Fibroblast of lung (primary cell): ENCODE results near the gene RUVBL2. TPM values are rescaled to one million over a fixed set of nuclear protein-coding genes. Genes with fewer than 3 reads are reported as not detected.

Source experiments
- DNase-seq, 2 donors: peaks; one replicate each; pipeline versions ENCODE4 v3.0.0 to v3.0.0-alpha.2; 2010; ENCODE audit warnings: low read depth in 2 of 2
- H2AFZ ChIP-seq: 2 replicates; pipeline ENCODE4 v1.5.1; 2012; ENCODE audit warnings: low read length, control low read depth, inconsistent platforms
- H3K27ac ChIP-seq: 2 replicates; pipeline ENCODE4 v1.5.1; 2011; ENCODE audit warnings: low read length, control low read depth; ENCODE audit not compliant: insufficient read depth
- H3K27me3 ChIP-seq: 2 replicates; pipeline ENCODE4 v1.5.1; 2011; ENCODE audit warnings: mild to moderate bottlenecking, low read length; ENCODE audit not compliant: control insufficient read depth, insufficient read depth
- H3K36me3 ChIP-seq: 2 replicates; pipeline ENCODE4 v1.5.1; 2011; ENCODE audit warnings: low read length; ENCODE audit not compliant: control insufficient read depth, insufficient read depth
- H3K4me1 ChIP-seq: 2 replicates; pipeline ENCODE4 v1.5.1; 2011; ENCODE audit warnings: low read length; ENCODE audit not compliant: control insufficient read depth, insufficient read depth; ENCODE audit errors: extremely low read depth
- H3K4me2 ChIP-seq: 2 replicates; pipeline ENCODE4 v1.5.1; 2011; ENCODE audit warnings: low read length, control low read depth; ENCODE audit not compliant: insufficient read depth; ENCODE audit errors: extremely low read depth
- H3K4me3 ChIP-seq, 4 experiments: fragments of 200-600 bp in 1 of 4; sonication (generic) in 1 of 4; replicated peaks in 1 of 4; 2 replicates each; pipeline ENCODE4 v1.5.1; 2011 to 2016; ENCODE audit warnings: low read length in 4 of 4, low read depth in 3 of 4, mild to moderate bottlenecking in 3 of 4, control low read depth in 2 of 4, inconsistent platforms in 1 of 4, mixed read lengths in 1 of 4; ENCODE audit not compliant: insufficient read depth in 1 of 4; ENCODE audit errors: control extremely low read depth in 1 of 4
- H3K79me2 ChIP-seq: 2 replicates; pipeline ENCODE4 v1.5.1; 2012; ENCODE audit warnings: mild to moderate bottlenecking, low read length, inconsistent platforms; ENCODE audit not compliant: control insufficient read depth, insufficient read depth
- H3K9ac ChIP-seq: 2 replicates; pipeline ENCODE4 v1.5.1; 2011; ENCODE audit warnings: mild to moderate bottlenecking, low read length, control low read depth; ENCODE audit not compliant: insufficient read depth
- H3K9me3 ChIP-seq: 2 replicates; pipeline ENCODE4 v1.5.1; 2012; ENCODE audit warnings: low read depth, low read length; ENCODE audit not compliant: control insufficient read depth, insufficient read depth
- H4K20me1 ChIP-seq: 2 replicates; pipeline ENCODE4 v1.5.1; 2011; ENCODE audit warnings: low read length; ENCODE audit not compliant: control insufficient read depth, insufficient read depth; ENCODE audit errors: extremely low read depth
- EZH2 ChIP-seq: IDR thresholded peaks from 2 replicates; pipeline ENCODE4 v1.5.1; 2012; ENCODE audit warnings: low read length, control low read depth, mild to moderate bottlenecking; ENCODE audit errors: missing control alignments
- polyA plus RNA-seq, 2 donors: library from polyadenylated mRNA; depleted of rRNA in 1 of 2; stranded (reverse) in 1 of 2; unstranded in 1 of 2; fragments of >200 nt; gene quantifications; 2 replicates each; pipeline ENCODE4 v1.2.1, GENCODE V29; 2011 to 2012; ENCODE audit warnings: missing spikeins in 1 of 2
- total RNA-seq: library from RNA; depleted of rRNA; stranded (reverse); fragments of >200 nt; gene quantifications from 2 replicates; pipeline ENCODE4 v1.2.1, GENCODE V29; 2014
- TF ChIP-seq, protein P1 (sequence below), 2 donors: IDR thresholded peaks in 1 of 2; conservative IDR thresholded peaks in 1 of 2; 1 replicate in 1 of 2; 2 replicates in 1 of 2; pipeline ENCODE4 v1.5.1; 2011 to 2012; ENCODE audit warnings: low read length in 2 of 2, control low read depth in 1 of 2, inconsistent platforms in 1 of 2, low read depth in 1 of 2, mild to moderate bottlenecking in 1 of 2

RUVBL2 gene
- total and polyA plus RNA-seq, 2 donors (not counting 1 experiment from before 2014, with no cell fraction given) = 77.6 to 158 TPM

GRCh38 chr19:48954595-48955307 lies 38.9 kb upstream of the RUVBL2 start, which contains the start of gene BAX:
Gene BAX, plus strand, starts transcription at chr19:48954875. Its CDS starts 54 bp downstream, at chr19:48954929.
- Histone ChIP-seq H3K79me2 (peaks cover 25% of the 10 kb centered on the region), H3K4me2 (peak within 1 kb of the TSS; percentile 95), H3K4me1 (peaks cover 11% of the 10 kb centered on the region), H3K27me3 (no peaks in the 10 kb centered on the region), H3K9ac (peak within 1 kb of the TSS; percentile 97), H3K27ac (peak within 1 kb of the TSS; percentile 97), H3K4me3 (peak within 1 kb of the TSS; percentile 73 to 96 (median 94)), H3K36me3 (peaks cover 8% of the 10 kb centered on the region), H4K20me1 (no peaks in the 10 kb centered on the region), H3K9me3 (no peaks in the 10 kb centered on the region), H2AFZ (peak within 1 kb of the TSS; percentile 81)
- TF ChIP-seq EZH2 = no peak
- TF ChIP-seq, protein P1, sequence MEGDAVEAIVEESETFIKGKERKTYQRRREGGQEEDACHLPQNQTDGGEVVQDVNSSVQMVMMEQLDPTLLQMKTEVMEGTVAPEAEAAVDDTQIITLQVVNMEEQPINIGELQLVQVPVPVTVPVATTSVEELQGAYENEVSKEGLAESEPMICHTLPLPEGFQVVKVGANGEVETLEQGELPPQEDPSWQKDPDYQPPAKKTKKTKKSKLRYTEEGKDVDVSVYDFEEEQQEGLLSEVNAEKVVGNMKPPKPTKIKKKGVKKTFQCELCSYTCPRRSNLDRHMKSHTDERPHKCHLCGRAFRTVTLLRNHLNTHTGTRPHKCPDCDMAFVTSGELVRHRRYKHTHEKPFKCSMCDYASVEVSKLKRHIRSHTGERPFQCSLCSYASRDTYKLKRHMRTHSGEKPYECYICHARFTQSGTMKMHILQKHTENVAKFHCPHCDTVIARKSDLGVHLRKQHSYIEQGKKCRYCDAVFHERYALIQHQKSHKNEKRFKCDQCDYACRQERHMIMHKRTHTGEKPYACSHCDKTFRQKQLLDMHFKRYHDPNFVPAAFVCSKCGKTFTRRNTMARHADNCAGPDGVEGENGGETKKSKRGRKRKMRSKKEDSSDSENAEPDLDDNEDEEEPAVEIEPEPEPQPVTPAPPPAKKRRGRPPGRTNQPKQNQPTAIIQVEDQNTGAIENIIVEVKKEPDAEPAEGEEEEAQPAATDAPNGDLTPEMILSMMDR (conservative IDR thresholded peaks at IDR 0.05 in 1 of 2, IDR thresholded peaks at IDR 0.05 in 1 of 2; ENCODE audit: low read depth in 1 of 2, low read length in 2 of 2) = no peak
- peak; percentile 95 to 96 for DNase-seq

DNA sequence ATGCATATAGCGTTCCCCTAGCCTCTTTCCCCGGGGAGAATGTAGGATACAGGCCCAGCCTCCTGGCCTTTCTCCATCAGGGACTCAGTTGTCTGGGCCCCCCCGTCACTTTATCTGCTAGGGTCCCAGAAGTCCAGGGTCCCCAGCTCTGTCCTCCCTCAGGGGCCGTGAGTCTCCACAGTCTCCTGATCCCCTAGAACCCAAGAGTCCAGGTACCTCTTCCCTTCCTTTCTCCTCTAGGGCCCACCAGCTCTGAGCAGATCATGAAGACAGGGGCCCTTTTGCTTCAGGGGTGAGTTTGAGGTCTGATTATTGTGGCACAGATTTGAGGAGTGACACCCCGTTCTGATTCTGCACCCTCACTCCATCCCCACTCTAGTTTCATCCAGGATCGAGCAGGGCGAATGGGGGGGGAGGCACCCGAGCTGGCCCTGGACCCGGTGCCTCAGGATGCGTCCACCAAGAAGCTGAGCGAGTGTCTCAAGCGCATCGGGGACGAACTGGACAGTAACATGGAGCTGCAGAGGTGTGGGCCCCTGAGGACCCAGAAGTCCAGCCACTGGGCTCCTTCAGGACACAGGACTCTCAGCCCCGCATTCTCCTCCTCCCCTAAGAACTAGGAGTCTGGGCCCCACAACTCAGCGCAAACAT lies 38.3 kb upstream of the RUVBL2 start:
- no peaks in the 10 kb centered on the region for H4K20me1 ChIP-seq
- H3K9me3 ChIP-seq = no peaks in the 10 kb centered on the region
- no peaks in the 10 kb centered on the region for H3K27me3 ChIP-seq
- peaks cover 8% of the 10 kb centered on the region for H3K36me3 ChIP-seq
- no peak overlapping the region for H2AFZ ChIP-seq
- peak overlapping the region; percentile 97 for H3K27ac ChIP-seq
- peak overlapping the region; percentile 97 for H3K9ac ChIP-seq
- H3K4me1 ChIP-seq = peaks cover 11% of the 10 kb centered on the region
- H3K4me3 ChIP-seq = peak overlapping the region; percentile 61 to 96 (median 94)
- peaks cover 25% of the 10 kb centered on the region for H3K79me2 ChIP-seq
- H3K4me2 ChIP-seq = peak overlapping the region; percentile 95
- TF ChIP-seq, protein P1 (conservative IDR thresholded peaks at IDR 0.05 in 1 of 2, IDR thresholded peaks at IDR 0.05 in 1 of 2; ENCODE audit: low read depth in 1 of 2, low read length in 2 of 2) = no peak
- TF ChIP-seq EZH2 = no peak
- no peak for DNase-seq

DNA sequence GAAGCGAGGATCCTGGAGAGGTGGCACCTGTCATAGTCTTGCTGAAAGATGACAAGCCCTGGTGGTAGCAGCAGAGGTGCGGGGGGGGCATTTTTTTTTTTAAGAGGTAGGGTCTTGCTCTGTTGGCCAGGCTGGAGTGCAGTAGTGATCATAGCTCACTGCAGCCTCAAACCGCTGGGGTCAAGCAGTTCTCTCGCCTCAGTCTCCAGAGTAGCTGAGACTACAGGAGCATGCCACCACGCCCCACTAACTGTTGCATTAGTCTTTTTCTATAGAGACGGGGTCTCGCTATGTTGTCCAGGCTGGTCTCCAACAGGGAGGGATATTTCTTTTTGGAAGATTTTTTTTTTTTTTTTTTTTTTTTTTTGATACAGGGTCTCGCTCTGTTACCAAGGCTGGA lies 35.7 kb upstream of the RUVBL2 start:
- no peak for DNase-seq
- no peaks in the 10 kb centered on the region for H3K9me3 ChIP-seq
- H2AFZ ChIP-seq = no peak overlapping the region
- H3K27ac ChIP-seq = no peak overlapping the region
- H4K20me1 ChIP-seq = no peaks in the 10 kb centered on the region
- peaks cover 25% of the 10 kb centered on the region for H3K79me2 ChIP-seq
- H3K27me3 ChIP-seq = no peaks in the 10 kb centered on the region
- H3K4me3 ChIP-seq = no peak overlapping the region
- no peak overlapping the region for H3K9ac ChIP-seq
- peaks cover 19% of the 10 kb centered on the region for H3K36me3 ChIP-seq
- peaks cover 16% of the 10 kb centered on the region for H3K4me1 ChIP-seq
- TF ChIP-seq EZH2 = no peak
- TF ChIP-seq, protein P1 (conservative IDR thresholded peaks at IDR 0.05 in 1 of 2, IDR thresholded peaks at IDR 0.05 in 1 of 2; ENCODE audit: low read depth in 1 of 2, low read length in 2 of 2) = no peak
- H3K4me2 ChIP-seq = no peak overlapping the region
